Epithelial cell of proximal tubule (primary cell): ENCODE data around the gene TBRG1. TPM values are rescaled to one million over a fixed set of nuclear protein-coding genes. Genes with fewer than 3 reads are reported as not detected.

Experiments
- DNase-seq: peaks from one replicate; pipeline ENCODE4 v3.0.0-alpha.2; 2011; ENCODE audit warnings: low read depth
- H3K4me3 ChIP-seq: 2 replicates; pipeline ENCODE4 v1.5.1; 2011; ENCODE audit warnings: low read depth, mild to moderate bottlenecking, low read length
- CTCF ChIP-seq: conservative IDR thresholded peaks from 2 replicates; pipeline ENCODE4 v1.5.1; 2012; ENCODE audit warnings: low read depth, mild to moderate bottlenecking, low read length
- total RNA-seq: library from RNA; depleted of rRNA; stranded (reverse); fragments of >200 nt; gene quantifications from 2 replicates; pipeline ENCODE4 v1.2.3, GENCODE V29; 2015

Gene TBRG1
- total RNA-seq, 1 donor from 2014 or later = 12.6 TPM

- no peak for DNase-seq
- no peak for TF ChIP-seq CTCF
Observed at GRCh38 chr11:124657904-124658303, 35.2 kb downstream of the TBRG1 start.

GRCh38 chr11:124658501-124658900 is 35.8 kb downstream of the TBRG1 start:
- H3K4me3 ChIP-seq = no peak overlapping the region
- DNase-seq = no peak
- TF ChIP-seq CTCF = no peak

More at GRCh38 chr11:124657904-124658303, 35.2 kb downstream of the TBRG1 start:
- H3K4me3 ChIP-seq = no peak overlapping the region

GRCh38 chr11:124658986-124659385 is 36.3 kb downstream of the TBRG1 start:
- H3K4me3 ChIP-seq = no peak overlapping the region
- no peak for TF ChIP-seq CTCF

GRCh38 chr11:124661553-124661952 is 38.9 kb downstream of the TBRG1 start:
- DNase-seq = no peak
- H3K4me3 ChIP-seq = no peak overlapping the region
- TF ChIP-seq CTCF = no peak

More at GRCh38 chr11:124658986-124659385, 36.3 kb downstream of the TBRG1 start:
- no peak for DNase-seq

GRCh38 chr11:124662106-124662505 is 39.4 kb downstream of the TBRG1 start:
- DNase-seq = no peak
- TF ChIP-seq CTCF = no peak
- no peak overlapping the region for H3K4me3 ChIP-seq

GRCh38 chr11:124663861-124664260 is 41.2 kb downstream of the TBRG1 start:
- DNase-seq = no peak
- no peak for TF ChIP-seq CTCF
- H3K4me3 ChIP-seq = no peak overlapping the region

GRCh38 chr11:124667601-124668000 is 44.9 kb downstream of the TBRG1 start:
- TF ChIP-seq CTCF = no peak
- DNase-seq = no peak
- no peak overlapping the region for H3K4me3 ChIP-seq
